Erythroblast (primary cell): Measurements from ENCODE around the gene EVC2.

ENCODE experiments used
- GATA1 ChIP-seq: IDR thresholded peaks from 2 replicates; pipeline ENCODE4 v1.6.1; 2011; ENCODE audit warnings: low read depth, mild to moderate bottlenecking, control low read depth, low read length, moderate library complexity
- POLR2A ChIP-seq: IDR thresholded peaks from 2 replicates; pipeline ENCODE4 v1.6.1; 2011; ENCODE audit warnings: mild to moderate bottlenecking, low read length

DNA sequence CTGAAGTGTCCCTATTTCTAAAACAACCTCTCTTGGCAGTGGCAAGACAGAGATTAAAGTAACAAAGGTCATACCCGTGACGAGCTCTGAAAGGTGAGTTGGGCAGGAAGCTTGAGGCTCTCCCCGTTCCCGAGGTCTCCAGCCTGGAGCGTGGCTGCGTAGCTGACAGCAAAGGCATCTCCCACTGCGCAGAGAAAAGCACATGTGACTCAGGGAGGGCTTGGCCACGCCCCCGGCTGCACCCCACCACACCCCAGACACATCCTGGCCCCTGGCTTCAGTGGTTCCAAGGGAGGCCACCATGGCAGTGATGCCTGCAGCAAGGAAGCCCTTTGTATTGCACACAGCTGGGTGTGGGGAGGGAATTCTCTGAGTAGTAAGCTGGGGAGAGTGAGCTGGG, 23.1 kb downstream of the EVC2 start:
- no peak for TF ChIP-seq POLR2A
- TF ChIP-seq GATA1: no peak
